Measurements from ENCODE around the gene NUDT17.

Gene NUDT17

GRCh38 chr1:145891587-145892485 lies 46.4 kb downstream of the NUDT17 start:
- peak; percentile 98 for DNase-seq

- no peak for DNase-seq
Measured at GRCh38 chr1:145892486-145893087, 47.2 kb downstream of the NUDT17 start.

- DNase-seq = no peak
Measured at GRCh38 chr1:145893306-145894055, 48.1 kb downstream of the NUDT17 start.

- no peak for DNase-seq
Measured at GRCh38 chr1:145895471-145895870, 50.0 kb downstream of the NUDT17 start.

GRCh38 chr1:145897969-145898368 lies 52.5 kb downstream of the NUDT17 start:
- DNase-seq = no peak
